Activated naive CD4-positive, alpha-beta T cell treated with anti-CD3 and anti-CD28 coated beads, Interleukin-2, amount 50 U/mL, for 72 hours (primary cell): ENCODE measurements around the gene EPHA5. TPM values are rescaled to one million over a fixed set of nuclear protein-coding genes. Genes with fewer than 3 reads are reported as not detected.

Source experiments
- ATAC-seq, 2 donors: fragments of 150-1000 bp; cut with Tn5 transposase; 2 replicates each; pipeline ENCODE4 v1.10.0; 2021; ENCODE audit warnings: mild to moderate bottlenecking in 2 of 2, moderate library complexity in 2 of 2
- DNase-seq, 2 donors: peaks; one replicate each; pipeline ENCODE4 v3.0.0; 2021 to 2022; ENCODE audit warnings: low spot score in 2 of 2
- H3K27ac Mint-ChIP-seq, 2 donors: one replicate each; pipeline ENCODE4 v1.8.0; 2022; ENCODE audit warnings: mild to moderate bottlenecking in 2 of 2, mixed read lengths in 2 of 2
- H3K36me3 Mint-ChIP-seq, 2 donors: one replicate each; pipeline ENCODE4 v1.8.0; 2022; ENCODE audit warnings: mixed read lengths in 2 of 2
- H3K9me3 Mint-ChIP-seq, 2 donors: one replicate each; pipeline ENCODE4 v1.8.0; 2022; ENCODE audit warnings: mixed read lengths in 2 of 2
- total RNA-seq, 2 donors: library from RNA; stranded (reverse); gene quantifications; one replicate each; pipeline ENCODE4 v1.2.3, GENCODE V29; 2022

The EPHA5 gene
- total RNA-seq, 2 donors from 2014 or later = not detected

DNA sequence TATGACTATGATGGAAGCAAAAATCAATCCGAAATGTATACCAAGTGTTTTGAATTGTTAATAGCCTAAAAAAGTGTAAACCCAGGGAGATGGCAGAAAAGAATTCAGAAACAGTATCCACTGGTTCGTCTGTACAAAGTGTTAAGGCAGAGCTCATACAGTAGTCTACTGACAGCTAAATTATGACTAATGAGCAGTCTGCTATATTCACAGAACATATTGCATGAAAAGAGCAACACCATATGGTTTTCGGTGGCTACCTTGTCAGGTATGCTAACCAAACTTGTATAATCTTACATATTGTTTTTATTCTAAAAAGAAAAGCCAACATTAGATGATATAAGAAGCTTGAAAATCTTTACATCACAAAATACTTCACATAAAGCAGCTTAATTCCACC is 18.5 kb downstream of the EPHA5 start:
- DNase-seq (no peak), ATAC-seq (no peak)
- Mint-ChIP-seq H3K9me3 (peaks cover 5% of the 10 kb centered on the region in 2 donors), H3K27ac (no peak overlapping the region), H3K36me3 (no peaks in the 10 kb centered on the region)

GRCh38 chr4:65651031-65651430 is 19.3 kb downstream of the EPHA5 start:
- no peak for DNase-seq
- Mint-ChIP-seq H3K9me3 (peaks cover 5% of the 10 kb centered on the region in 2 donors), H3K27ac (no peak overlapping the region), H3K36me3 (no peaks in the 10 kb centered on the region)
- no peak for ATAC-seq

DNA sequence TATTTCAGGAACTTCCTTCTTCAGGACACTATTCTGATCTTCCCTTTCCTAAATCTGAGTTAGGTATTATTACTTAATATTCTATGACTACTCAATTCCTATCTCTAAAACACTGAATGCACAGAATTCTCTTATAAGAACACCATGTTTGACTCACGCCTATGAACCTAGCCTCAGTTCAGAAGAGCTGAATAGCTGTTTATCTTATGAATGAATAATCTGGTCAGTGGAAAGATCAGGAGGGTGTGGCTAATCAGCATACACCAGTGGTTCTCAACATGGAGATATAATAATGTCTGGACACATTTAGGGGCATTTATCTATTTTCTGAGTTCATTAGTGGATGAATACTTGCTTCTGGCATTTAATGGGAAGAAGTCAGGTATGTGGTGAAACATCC is 24.2 kb downstream of the EPHA5 start:
- DNase-seq = no peak
- Mint-ChIP-seq H3K36me3 (no peaks in the 10 kb centered on the region), H3K9me3 (peaks cover 5 to 9% of the 10 kb centered on the region in 2 donors), H3K27ac (no peak overlapping the region)
- ATAC-seq = no peak

GRCh38 chr4:65645185-65645584 is 25.1 kb downstream of the EPHA5 start:
- no peak for ATAC-seq
- Mint-ChIP-seq H3K36me3 (no peaks in the 10 kb centered on the region), H3K9me3 (peaks cover 5 to 9% of the 10 kb centered on the region in 2 donors), H3K27ac (no peak overlapping the region)
- no peak for DNase-seq

GRCh38 chr4:65635051-65635821 is 35.1 kb downstream of the EPHA5 start:
- DNase-seq = no peak
- H3K9me3 Mint-ChIP-seq = peaks cover 9 to 11% of the 10 kb centered on the region in 2 donors
- H3K36me3 Mint-ChIP-seq = no peaks in the 10 kb centered on the region
- ATAC-seq = no peak
- H3K27ac Mint-ChIP-seq = no peak overlapping the region

GRCh38 chr4:65624651-65625050 is 45.6 kb downstream of the EPHA5 start:
- DNase-seq (no peak), ATAC-seq (no peak)
- no peak overlapping the region for H3K27ac Mint-ChIP-seq
- no peaks in the 10 kb centered on the region for H3K36me3 Mint-ChIP-seq
- peaks cover 1 to 4% of the 10 kb centered on the region in 2 donors for H3K9me3 Mint-ChIP-seq

GRCh38 chr4:65623506-65623905 is 46.8 kb downstream of the EPHA5 start:
- Mint-ChIP-seq H3K27ac (no peak overlapping the region), H3K9me3 (peaks cover 0 to 2% of the 10 kb centered on the region in 2 donors), H3K36me3 (no peaks in the 10 kb centered on the region)
- ATAC-seq = no peak
- no peak for DNase-seq

DNA sequence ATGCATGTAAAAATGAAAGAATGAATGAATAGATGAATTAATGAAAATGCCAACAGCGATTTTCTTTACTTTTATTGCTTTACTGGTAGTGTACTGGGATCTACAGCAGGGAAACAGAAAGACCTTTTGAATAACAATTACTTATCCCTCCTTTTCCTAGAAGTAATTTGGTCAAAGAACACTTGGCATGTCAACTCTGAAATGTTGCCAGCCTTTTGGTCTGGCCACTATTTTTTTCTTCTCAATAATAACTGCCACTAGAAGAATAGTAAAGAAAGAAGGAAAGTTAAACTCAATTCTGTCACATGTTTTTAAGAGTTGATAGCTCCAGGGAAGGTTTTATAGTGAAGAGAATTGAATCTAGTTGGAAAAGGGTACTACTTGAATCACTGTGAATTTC is 52.9 kb downstream of the EPHA5 start:
- Mint-ChIP-seq H3K27ac (no peak overlapping the region), H3K36me3 (no peaks in the 10 kb centered on the region), H3K9me3 (peaks cover 10 to 12% of the 10 kb centered on the region in 2 donors)
- ATAC-seq (no peak), DNase-seq (no peak)

- H3K36me3 Mint-ChIP-seq = no peaks in the 10 kb centered on the region
- H3K9me3 Mint-ChIP-seq = peaks cover 8 to 9% of the 10 kb centered on the region in 2 donors
- ATAC-seq (no peak), DNase-seq (no peak)
- no peak overlapping the region for H3K27ac Mint-ChIP-seq
Observed at GRCh38 chr4:65604515-65604914, 65.8 kb downstream of the EPHA5 start.

GRCh38 chr4:65600656-65601055 is 69.6 kb downstream of the EPHA5 start:
- ATAC-seq (no peak), DNase-seq (no peak)
- peaks cover 18 to 20% of the 10 kb centered on the region in 2 donors for H3K9me3 Mint-ChIP-seq
- no peaks in the 10 kb centered on the region for H3K36me3 Mint-ChIP-seq
- no peak overlapping the region for H3K27ac Mint-ChIP-seq

DNA sequence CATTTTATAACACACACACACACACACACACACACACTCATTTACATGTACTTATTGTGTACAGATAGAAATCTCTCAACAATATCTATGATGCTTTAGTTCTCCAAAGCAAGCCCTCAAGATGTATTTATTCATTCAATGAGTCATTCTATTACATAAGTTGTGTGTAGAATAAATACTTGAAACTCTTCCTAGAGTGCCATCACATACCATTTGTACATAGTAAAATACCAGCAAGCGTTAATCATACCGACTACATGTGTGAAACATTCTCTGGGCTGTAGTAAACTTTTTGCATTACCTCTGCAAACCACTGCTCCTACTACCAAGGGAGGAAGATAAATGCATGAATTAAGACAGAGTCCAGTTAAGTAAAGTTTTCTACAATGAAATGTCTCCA is 70.9 kb downstream of the EPHA5 start:
- Mint-ChIP-seq H3K9me3 (peaks cover 12 to 15% of the 10 kb centered on the region in 2 donors), H3K36me3 (no peaks in the 10 kb centered on the region)
- ATAC-seq = no peak

DNA sequence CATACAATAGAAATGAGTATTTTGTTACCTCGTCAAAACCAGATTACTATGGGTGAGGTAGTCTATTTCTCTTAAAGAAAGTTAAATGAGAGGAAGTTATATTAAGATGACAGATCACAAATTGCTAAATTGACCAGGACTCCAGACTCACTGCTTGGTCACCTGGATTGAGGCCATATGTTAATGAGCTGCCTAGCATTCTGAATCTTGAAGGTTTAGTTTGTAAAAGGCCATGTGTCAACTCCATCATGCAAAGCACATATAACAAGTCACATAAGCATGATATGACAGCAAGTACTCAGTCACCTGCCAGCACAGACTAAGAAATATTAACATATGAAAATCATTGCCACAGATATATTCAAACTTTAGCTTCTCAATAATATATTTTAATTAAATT is 72.6 kb downstream of the EPHA5 start:
- Mint-ChIP-seq H3K36me3 (no peaks in the 10 kb centered on the region), H3K27ac (no peak overlapping the region), H3K9me3 (peaks cover 12 to 15% of the 10 kb centered on the region in 2 donors)
- ATAC-seq (no peak), DNase-seq (no peak)

More for the DNA sequence above, 70.9 kb downstream of the EPHA5 start:
- no peak for DNase-seq
- no peak overlapping the region for H3K27ac Mint-ChIP-seq

GRCh38 chr4:65592089-65592488 is 78.2 kb downstream of the EPHA5 start:
- Mint-ChIP-seq H3K36me3 (no peaks in the 10 kb centered on the region), H3K9me3 (peaks cover 9 to 21% of the 10 kb centered on the region in 2 donors), H3K27ac (no peak overlapping the region)
- ATAC-seq (no peak), DNase-seq (no peak)

DNA sequence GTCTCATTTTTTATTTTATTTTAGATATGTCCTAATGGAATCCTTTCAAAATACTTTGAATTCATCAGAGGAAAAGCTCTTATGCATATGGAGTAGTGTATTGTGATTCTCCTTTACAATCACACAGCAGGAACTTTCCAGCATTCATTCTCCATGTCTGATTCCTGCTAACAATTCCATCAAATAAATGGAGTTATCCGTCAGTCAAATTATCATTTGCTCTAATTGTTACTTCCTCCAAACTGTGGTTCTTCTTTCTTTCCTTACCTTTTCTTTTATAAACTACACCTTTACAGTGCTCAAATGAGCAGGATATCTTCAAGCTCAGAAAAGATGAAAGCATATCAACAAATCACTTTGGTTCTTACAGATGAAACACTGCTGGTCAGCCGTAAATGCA is 80.4 kb downstream of the EPHA5 start:
- peaks cover 6 to 11% of the 10 kb centered on the region in 2 donors for H3K9me3 Mint-ChIP-seq

DNA sequence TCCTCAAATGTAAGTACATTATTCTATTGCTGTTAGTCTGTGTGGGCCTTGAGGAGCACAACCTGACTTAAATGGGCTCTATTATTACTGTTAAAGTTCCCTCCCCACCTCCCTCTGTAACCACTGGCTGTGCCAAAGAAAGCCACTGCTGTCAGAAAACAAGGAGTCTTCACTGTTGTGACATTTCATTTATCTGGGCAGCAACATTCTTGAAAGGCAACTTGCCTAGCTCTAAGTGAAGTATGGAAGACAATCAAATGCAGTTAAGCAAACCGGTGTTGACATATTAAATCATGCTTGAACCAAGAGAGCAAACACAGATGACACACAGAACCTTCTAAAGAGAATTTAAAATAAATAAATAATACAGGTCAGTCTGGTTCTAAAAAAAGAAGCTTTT is 81.0 kb downstream of the EPHA5 start:
- H3K27ac Mint-ChIP-seq = no peak overlapping the region
- H3K9me3 Mint-ChIP-seq = peaks cover 6 to 11% of the 10 kb centered on the region in 2 donors
- ATAC-seq = no peak
- H3K36me3 Mint-ChIP-seq = no peaks in the 10 kb centered on the region
- DNase-seq = no peak

More for the DNA sequence above, 80.4 kb downstream of the EPHA5 start:
- Mint-ChIP-seq H3K36me3 (no peaks in the 10 kb centered on the region), H3K27ac (no peak overlapping the region)
- no peak for DNase-seq
- no peak for ATAC-seq

DNA sequence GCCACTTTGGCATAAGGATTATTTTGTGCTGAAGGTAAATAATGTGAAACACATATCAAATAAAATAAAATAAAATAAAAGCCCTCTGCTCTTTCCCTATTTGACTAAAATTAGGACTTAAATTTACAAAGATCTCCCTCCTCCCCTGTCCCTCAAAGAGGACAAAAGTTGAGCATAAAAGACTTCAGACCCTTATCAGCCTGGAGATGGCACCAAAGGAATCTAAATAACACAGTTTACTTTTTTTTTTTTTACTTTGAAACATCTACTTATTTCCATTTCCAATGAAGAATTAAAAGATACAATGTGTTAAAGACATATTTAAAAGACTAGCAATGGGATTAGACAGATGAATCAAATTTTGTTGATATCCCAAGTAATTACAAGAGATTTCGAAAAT is 89.7 kb downstream of the EPHA5 start:
- H3K36me3 Mint-ChIP-seq = no peaks in the 10 kb centered on the region
- H3K9me3 Mint-ChIP-seq = peaks cover 0 to 7% of the 10 kb centered on the region in 2 donors
- ATAC-seq (no peak), DNase-seq (no peak)
- no peak overlapping the region for H3K27ac Mint-ChIP-seq

GRCh38 chr4:65566473-65566872 is 103.8 kb downstream of the EPHA5 start:
- H3K9me3 Mint-ChIP-seq = peaks cover 3% of the 10 kb centered on the region in 2 donors
- no peak for ATAC-seq
- H3K36me3 Mint-ChIP-seq = no peaks in the 10 kb centered on the region
- H3K27ac Mint-ChIP-seq = peak overlapping the region in 1 of 2 donors; percentile 52
- no peak for DNase-seq

DNA sequence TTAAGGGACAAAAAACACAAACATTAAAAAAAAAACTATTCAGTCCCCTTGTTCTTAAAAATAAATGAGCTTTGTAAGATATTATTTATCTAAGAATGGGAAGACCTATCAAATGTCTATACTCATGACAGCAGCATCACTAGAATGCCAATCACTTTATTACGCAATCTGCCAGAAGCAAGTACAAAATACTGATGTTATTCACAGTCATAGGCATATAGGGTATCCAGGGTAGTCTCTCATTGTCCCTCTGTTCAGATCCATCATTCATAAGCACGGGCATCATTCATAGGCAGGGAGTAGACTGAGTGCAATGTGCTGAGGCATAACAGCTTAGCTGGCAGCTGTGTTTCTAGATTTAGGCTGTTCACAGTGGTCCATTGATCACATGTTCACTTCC is 109.1 kb downstream of the EPHA5 start:
- Mint-ChIP-seq H3K36me3 (no peaks in the 10 kb centered on the region), H3K27ac (no peak overlapping the region), H3K9me3 (no peaks in the 10 kb centered on the region)
- ATAC-seq (no peak), DNase-seq (no peak)
